CD8-positive, alpha-beta memory T cell (primary cell): ENCODE data around the gene CRISPLD2. TPM values are rescaled to one million over a fixed set of nuclear protein-coding genes. Genes with fewer than 3 reads are reported as not detected.
A peak's percentile ranks its signal among the peaks of the same experiment; 100 is the strongest.

Experiments
- CTCF ChIA-PET: fragments of 350-600 bp; sonication (Branson Sonifier 250); formaldehyde crosslinking; loops from one replicate; lab custom pipeline; 2021; ENCODE audit warnings: antibody characterized with exemption; lab: Charles Lee
- POLR2A ChIA-PET: fragments of 350-600 bp; sonication (Branson Sonifier 250); formaldehyde crosslinking; loops from one replicate; lab custom pipeline; 2021; ENCODE audit warnings: antibody characterized with exemption; lab: Charles Lee
- DNase-seq, 5 donors: peaks; one replicate each; pipeline versions ENCODE4 v3.0.0 to v3.0.0-alpha.2; 2020 to 2022; ENCODE audit warnings: mixed read lengths in 1 of 5
- H3K27ac ChIP-seq: one replicate; pipeline ENCODE4 v1.7.0; 2013; ENCODE audit warnings: low read depth, mild to moderate bottlenecking, low read length, moderate library complexity
- H3K27me3 ChIP-seq: 2 replicates; pipeline ENCODE4 v1.7.0; 2013; ENCODE audit warnings: low read length, mild to moderate bottlenecking; ENCODE audit not compliant: insufficient read depth, poor library complexity, severe bottlenecking
- H3K36me3 ChIP-seq: 2 replicates; pipeline ENCODE4 v1.7.0; 2013; ENCODE audit warnings: mild to moderate bottlenecking, low read length, moderate library complexity; ENCODE audit not compliant: insufficient read depth
- H3K4me1 ChIP-seq: 2 replicates; pipeline ENCODE4 v1.7.0; 2013; ENCODE audit warnings: mild to moderate bottlenecking, low read length, moderate library complexity; ENCODE audit not compliant: insufficient read depth
- H3K4me3 ChIP-seq: 2 replicates; pipeline ENCODE4 v1.7.0; 2013; ENCODE audit warnings: mild to moderate bottlenecking, low read length
- H3K9me3 ChIP-seq: 2 replicates; pipeline ENCODE4 v1.7.0; 2013; ENCODE audit warnings: mild to moderate bottlenecking, low read length
- H3K27ac Mint-ChIP-seq, 8 donors: one replicate each; pipeline ENCODE4 v1.8.0; 2020 to 2021; ENCODE audit warnings: mixed read lengths in 8 of 8, mild to moderate bottlenecking in 6 of 8, inconsistent platforms in 3 of 8, moderate library complexity in 3 of 8
- H3K27me3 Mint-ChIP-seq, 2 donors: one replicate each; pipeline ENCODE4 v1.8.0; 2020 to 2021; ENCODE audit warnings: mixed read lengths in 2 of 2, mild to moderate bottlenecking in 1 of 2, moderate library complexity in 1 of 2
- H3K36me3 Mint-ChIP-seq, 3 donors: one replicate each; pipeline ENCODE4 v1.8.0; 2020 to 2021; ENCODE audit warnings: mixed read lengths in 3 of 3, inconsistent platforms in 1 of 3, mild to moderate bottlenecking in 1 of 3
- H3K4me1 Mint-ChIP-seq, 3 donors: one replicate each; pipeline ENCODE4 v1.8.0; 2020 to 2021; ENCODE audit warnings: mixed read lengths in 3 of 3, inconsistent platforms in 1 of 3, mild to moderate bottlenecking in 1 of 3
- H3K4me3 Mint-ChIP-seq, 7 donors: one replicate each; pipeline ENCODE4 v1.8.0; 2020 to 2021; ENCODE audit warnings: mixed read lengths in 7 of 7, mild to moderate bottlenecking in 6 of 7, moderate library complexity in 4 of 7, inconsistent platforms in 2 of 7
- H3K9me3 Mint-ChIP-seq, 5 donors: one replicate each; pipeline ENCODE4 v1.8.0; 2020 to 2022; ENCODE audit warnings: mixed read lengths in 5 of 5, mild to moderate bottlenecking in 3 of 5, moderate library complexity in 2 of 5, inconsistent platforms in 1 of 5
- polyA plus RNA-seq: library from polyadenylated mRNA; unstranded; fragments of 300-500 nt; fragmentation: Illumina TruSeq; gene quantifications from one replicate; pipeline ENCODE4 v1.2.3, GENCODE V29; 2021
- total RNA-seq, 2 experiments: library from RNA; stranded (reverse); gene quantifications; one replicate each; pipeline ENCODE4 v1.2.3, GENCODE V29; 2021

Gene CRISPLD2
- total and polyA plus RNA-seq, 3 experiments from 2014 or later, result 0.04 to 0.05 TPM; not detected in 1

- peaks cover 0 to 2% (median 0%) of the 10 kb centered on the region in 5 donors for H3K9me3 Mint-ChIP-seq
- Histone ChIP-seq H3K27ac (no peak overlapping the region), H3K9me3 (no peaks in the 10 kb centered on the region), H3K27me3 (peaks cover 4% of the 10 kb centered on the region), H3K36me3 (no peaks in the 10 kb centered on the region), H3K4me1 (peaks cover 16% of the 10 kb centered on the region), H3K4me3 (peak overlapping the region; percentile 72)
- peak overlapping the region; percentile 40 to 71 (median 63) for H3K4me3 Mint-ChIP-seq
- POLR2A ChIA-PET, result no interaction called here
- H3K4me1 Mint-ChIP-seq, result peaks cover 9 to 10% (median 9%) of the 10 kb centered on the region in 3 donors
- H3K36me3 Mint-ChIP-seq, result no peaks in the 10 kb centered on the region
- DNase-seq, result no peak
- CTCF ChIA-PET, result no interaction called here
- H3K27me3 Mint-ChIP-seq, result peaks cover 17 to 70% of the 10 kb centered on the region in 2 donors
- H3K27ac Mint-ChIP-seq, result no peak overlapping the region
Measured at GRCh38 chr16:84820305-84820684, 510 bp downstream of the CRISPLD2 start.

- H3K27me3 ChIP-seq, result peaks cover 4% of the 10 kb centered on the region
- no peaks in the 10 kb centered on the region for H3K9me3 ChIP-seq
- Mint-ChIP-seq H3K27ac (no peak overlapping the region), H3K4me3 (peak overlapping the region in 2 of 7 donors; percentile 58 to 63), H3K36me3 (no peaks in the 10 kb centered on the region), H3K27me3 (peaks cover 17 to 68% of the 10 kb centered on the region in 2 donors), H3K9me3 (peaks cover 0 to 2% (median 0%) of the 10 kb centered on the region in 5 donors), H3K4me1 (peaks cover 9 to 10% (median 9%) of the 10 kb centered on the region in 3 donors)
- peaks cover 16% of the 10 kb centered on the region for H3K4me1 ChIP-seq
- no peak overlapping the region for H3K27ac ChIP-seq
- no peaks in the 10 kb centered on the region for H3K36me3 ChIP-seq
- no peak overlapping the region for H3K4me3 ChIP-seq
- ChIA-PET POLR2A (no interaction called here), CTCF (no interaction called here)
- DNase-seq, result no peak
Measured at GRCh38 chr16:84820771-84821170, 986 bp downstream of the CRISPLD2 start.

- Histone ChIP-seq H3K9me3 (no peaks in the 10 kb centered on the region), H3K36me3 (no peaks in the 10 kb centered on the region), H3K4me1 (peaks cover 16% of the 10 kb centered on the region), H3K27me3 (peaks cover 4% of the 10 kb centered on the region), H3K4me3 (no peak overlapping the region), H3K27ac (no peak overlapping the region)
- H3K4me3 Mint-ChIP-seq, result no peak overlapping the region
- peaks cover 0 to 2% (median 0%) of the 10 kb centered on the region in 5 donors for H3K9me3 Mint-ChIP-seq
- ChIA-PET POLR2A (no interaction called here), CTCF (no interaction called here)
- no peaks in the 10 kb centered on the region for H3K36me3 Mint-ChIP-seq
- no peak for DNase-seq
- no peak overlapping the region for H3K27ac Mint-ChIP-seq
- peaks cover 9 to 10% (median 9%) of the 10 kb centered on the region in 3 donors for H3K4me1 Mint-ChIP-seq
- peaks cover 17 to 66% of the 10 kb centered on the region in 2 donors for H3K27me3 Mint-ChIP-seq
Measured at GRCh38 chr16:84821179-84821578, 1.4 kb downstream of the CRISPLD2 start.

GRCh38 chr16:84821728-84822689 is 2.2 kb downstream of the CRISPLD2 start:
- Mint-ChIP-seq H3K27me3 (peaks cover 17 to 63% of the 10 kb centered on the region in 2 donors), H3K4me1 (peaks cover 9 to 10% (median 9%) of the 10 kb centered on the region in 3 donors), H3K9me3 (peaks cover 0 to 2% (median 0%) of the 10 kb centered on the region in 5 donors), H3K36me3 (no peaks in the 10 kb centered on the region), H3K27ac (no peak overlapping the region), H3K4me3 (peak overlapping the region in 1 of 7 donors; percentile 36)
- POLR2A ChIA-PET, result no interaction called here
- H3K9me3 ChIP-seq, result no peaks in the 10 kb centered on the region
- CTCF ChIA-PET, result no interaction called here
- peaks cover 16% of the 10 kb centered on the region for H3K4me1 ChIP-seq
- H3K36me3 ChIP-seq, result no peaks in the 10 kb centered on the region
- no peak overlapping the region for H3K4me3 ChIP-seq
- H3K27ac ChIP-seq, result no peak overlapping the region
- DNase-seq, result no peak
- peaks cover 4% of the 10 kb centered on the region for H3K27me3 ChIP-seq

GRCh38 chr16:84822990-84823389 is 3.2 kb downstream of the CRISPLD2 start:
- Histone ChIP-seq H3K4me3 (no peak overlapping the region), H3K36me3 (no peaks in the 10 kb centered on the region), H3K27me3 (peaks cover 4% of the 10 kb centered on the region), H3K9me3 (no peaks in the 10 kb centered on the region), H3K4me1 (peaks cover 16% of the 10 kb centered on the region), H3K27ac (no peak overlapping the region)
- H3K9me3 Mint-ChIP-seq, result peaks cover 0 to 2% (median 0%) of the 10 kb centered on the region in 5 donors
- H3K4me3 Mint-ChIP-seq, result no peak overlapping the region
- POLR2A ChIA-PET, result no interaction called here
- H3K36me3 Mint-ChIP-seq, result no peaks in the 10 kb centered on the region
- DNase-seq, result no peak
- H3K4me1 Mint-ChIP-seq, result peaks cover 9 to 10% (median 9%) of the 10 kb centered on the region in 3 donors
- H3K27ac Mint-ChIP-seq, result no peak overlapping the region
- peaks cover 20 to 61% of the 10 kb centered on the region in 2 donors for H3K27me3 Mint-ChIP-seq
- CTCF ChIA-PET, result no interaction called here

- no peaks in the 10 kb centered on the region for H3K36me3 Mint-ChIP-seq
- CTCF ChIA-PET, result no interaction called here
- H3K4me1 Mint-ChIP-seq, result peaks cover 9 to 10% (median 9%) of the 10 kb centered on the region in 3 donors
- Histone ChIP-seq H3K4me1 (peaks cover 16% of the 10 kb centered on the region), H3K27me3 (peaks cover 4% of the 10 kb centered on the region), H3K36me3 (no peaks in the 10 kb centered on the region), H3K27ac (no peak overlapping the region), H3K4me3 (no peak overlapping the region), H3K9me3 (no peaks in the 10 kb centered on the region)
- POLR2A ChIA-PET, result no interaction called here
- no peak for DNase-seq
- peaks cover 0 to 2% (median 0%) of the 10 kb centered on the region in 5 donors for H3K9me3 Mint-ChIP-seq
- no peak overlapping the region for H3K27ac Mint-ChIP-seq
- H3K27me3 Mint-ChIP-seq, result peaks cover 20 to 65% of the 10 kb centered on the region in 2 donors
- H3K4me3 Mint-ChIP-seq, result no peak overlapping the region
Measured at GRCh38 chr16:84823484-84823883, 3.7 kb downstream of the CRISPLD2 start.

- H3K27me3 ChIP-seq, result peaks cover 4% of the 10 kb centered on the region
- H3K36me3 ChIP-seq, result no peaks in the 10 kb centered on the region
- DNase-seq, result no peak
- POLR2A ChIA-PET, result no interaction called here
- no peak overlapping the region for H3K27ac ChIP-seq
- CTCF ChIA-PET, result no interaction called here
- Mint-ChIP-seq H3K4me1 (peaks cover 9 to 10% (median 9%) of the 10 kb centered on the region in 3 donors), H3K9me3 (peaks cover 0 to 2% (median 0%) of the 10 kb centered on the region in 5 donors), H3K4me3 (no peak overlapping the region), H3K27ac (no peak overlapping the region), H3K36me3 (no peaks in the 10 kb centered on the region), H3K27me3 (peaks cover 25 to 66% of the 10 kb centered on the region in 2 donors)
- peaks cover 16% of the 10 kb centered on the region for H3K4me1 ChIP-seq
- no peaks in the 10 kb centered on the region for H3K9me3 ChIP-seq
- H3K4me3 ChIP-seq, result no peak overlapping the region
Measured at GRCh38 chr16:84823926-84824325, 4.1 kb downstream of the CRISPLD2 start.

- no peak for DNase-seq
- Histone ChIP-seq H3K9me3 (no peaks in the 10 kb centered on the region), H3K4me3 (no peak overlapping the region), H3K27ac (no peak overlapping the region), H3K36me3 (no peaks in the 10 kb centered on the region), H3K27me3 (no peaks in the 10 kb centered on the region), H3K4me1 (peaks cover 4% of the 10 kb centered on the region)
- no peak overlapping the region for H3K4me3 Mint-ChIP-seq
- CTCF ChIA-PET, result no interaction called here
- H3K27me3 Mint-ChIP-seq, result peaks cover 23 to 57% of the 10 kb centered on the region in 2 donors
- no peak overlapping the region for H3K27ac Mint-ChIP-seq
- no peaks in the 10 kb centered on the region for H3K36me3 Mint-ChIP-seq
- no peaks in the 10 kb centered on the region for H3K4me1 Mint-ChIP-seq
- peaks cover 0 to 2% (median 0%) of the 10 kb centered on the region in 5 donors for H3K9me3 Mint-ChIP-seq
- POLR2A ChIA-PET, result no interaction called here
Measured at GRCh38 chr16:84825896-84826557, 6.2 kb downstream of the CRISPLD2 start.
